H1 (cell line): Measurements from ENCODE around the gene C21orf58. TPM values are rescaled to one million over a fixed set of nuclear protein-coding genes. Genes with fewer than 3 reads are reported as not detected.

Source experiments
- CTCF ChIA-PET: fragments of 300-600 bp; sonication (Branson Sonifier 250); formaldehyde crosslinking; loops from one replicate; lab custom pipeline; 2021; ENCODE audit not compliant: partially characterized antibody; lab: Charles Lee
- POLR2A ChIA-PET: fragments of 300-600 bp; sonication (Branson Sonifier 250); formaldehyde crosslinking; loops from one replicate; lab custom pipeline; 2021; ENCODE audit warnings: inconsistent platforms; ENCODE audit not compliant: partially characterized antibody; lab: Charles Lee
- DNase-seq, 2 experiments: peaks; one replicate each; pipeline versions ENCODE4 v3.0.0 to v3.0.0-alpha.2; 2010 to 2022; ENCODE audit warnings: low spot score in 2 of 2, low read depth in 1 of 2, mixed read lengths in 1 of 2
- FAIRE-seq: peaks from 2 replicates; lab custom pipeline; 2011; peaks lifted over from hg19 to GRCh38; lab: Jason Lieb, UNC
- H2AFZ ChIP-seq: 2 replicates; pipeline ENCODE4 v1.8.1; 2012; ENCODE audit warnings: low read length, inconsistent platforms
- H2AK5ac ChIP-seq: 2 replicates; pipeline ENCODE4 v1.6.1; 2013; ENCODE audit warnings: low read depth, low read length
- H2BK120ac ChIP-seq: replicated peaks from 2 replicates; pipeline ENCODE3; 2013; ENCODE audit warnings: low read depth, low read length, inconsistent platforms
- H2BK12ac ChIP-seq: 2 replicates; pipeline ENCODE4 v1.6.1; 2013; ENCODE audit warnings: low read depth, low read length
- H2BK15ac ChIP-seq: 2 replicates; pipeline ENCODE4 v1.6.1; 2013; ENCODE audit warnings: low read length
- H2BK20ac ChIP-seq: 2 replicates; pipeline ENCODE4 v1.6.1; 2013; ENCODE audit warnings: low read length
- H2BK5ac ChIP-seq: 2 replicates; pipeline ENCODE4 v1.6.1; 2013; ENCODE audit warnings: low read depth, low read length
- H3K14ac ChIP-seq: 2 replicates; pipeline ENCODE4 v1.6.1; 2013; ENCODE audit warnings: inconsistent platforms; ENCODE audit not compliant: insufficient read length
- H3K18ac ChIP-seq: 2 replicates; pipeline ENCODE4 v1.6.1; 2013; ENCODE audit warnings: low read length; ENCODE audit errors: extremely low read depth
- H3K23ac ChIP-seq: 2 replicates; pipeline ENCODE4 v1.6.1; 2013; ENCODE audit warnings: inconsistent platforms; ENCODE audit not compliant: insufficient read length
- H3K23me2 ChIP-seq: 2 replicates; pipeline ENCODE4 v1.6.1; 2013; ENCODE audit warnings: low read depth, low read length
- H3K27ac ChIP-seq: 2 replicates; pipeline ENCODE4 v1.6.1; 2011; ENCODE audit warnings: low read depth, low read length, inconsistent platforms
- H3K27me3 ChIP-seq, 4 experiments: replicated peaks in 1 of 4; 1 replicate in 1 of 4; 2 replicates in 3 of 4; pipeline versions ENCODE4 v1.6.1 to v1.8.1; 2011 to 2013; ENCODE audit warnings: low read length in 3 of 4, mild to moderate bottlenecking in 3 of 4, inconsistent platforms in 2 of 4, mixed read lengths in 2 of 4, moderate library complexity in 1 of 4; ENCODE audit not compliant: control insufficient read depth in 3 of 4, insufficient read depth in 3 of 4; ENCODE audit errors: extremely low read depth in 1 of 4
- H3K36me3 ChIP-seq, 4 experiments: 2 replicates each; pipeline versions ENCODE4 v1.6.1 to v1.8.1; 2011 to 2013; ENCODE audit warnings: mild to moderate bottlenecking in 4 of 4, low read length in 3 of 4, moderate library complexity in 2 of 4, control low read depth in 1 of 4, inconsistent platforms in 1 of 4; ENCODE audit not compliant: insufficient read depth in 4 of 4, control insufficient read depth in 2 of 4
- H3K4ac ChIP-seq: replicated peaks from 2 replicates; pipeline ENCODE3; 2013; ENCODE audit warnings: low read length, low read depth, mixed read lengths, inconsistent platforms; ENCODE audit not compliant: insufficient read length
- H3K4me1 ChIP-seq, 4 experiments: replicated peaks in 1 of 4; 1 replicate in 1 of 4; 2 replicates in 3 of 4; pipeline versions ENCODE4 v1.6.1 to v1.8.1; 2011 to 2013; ENCODE audit warnings: low read length in 3 of 4, inconsistent platforms in 2 of 4, mixed read lengths in 1 of 4; ENCODE audit not compliant: insufficient read depth in 4 of 4, control insufficient read depth in 3 of 4
- H3K4me2 ChIP-seq, 2 experiments: 2 replicates each; pipeline versions ENCODE4 v1.6.1 to v1.8.1; 2011 to 2013; ENCODE audit warnings: low read depth in 2 of 2, low read length in 2 of 2, control low read depth in 1 of 2, inconsistent platforms in 1 of 2, mild to moderate bottlenecking in 1 of 2; ENCODE audit not compliant: insufficient read depth in 1 of 2
- H3K4me3 ChIP-seq, 4 experiments: fragments of 200-600, 300-600 bp in 1 of 4; sonication (generic), shearing (Covaris generic), sonication (Bioruptor Twin) in 1 of 4; 2 replicates each; pipeline versions ENCODE4 v1.5.1 to v1.8.1; 2011 to 2016; ENCODE audit warnings: low read length in 4 of 4, low read depth in 3 of 4, control low read depth in 2 of 4, inconsistent platforms in 2 of 4, mild to moderate bottlenecking in 2 of 4, mixed read lengths in 1 of 4, moderate library complexity in 1 of 4; ENCODE audit not compliant: insufficient read depth in 2 of 4; ENCODE audit errors: extremely low read depth in 1 of 4
- H3K56ac ChIP-seq: replicated peaks from 2 replicates; pipeline ENCODE3; 2013; ENCODE audit warnings: low read depth, mild to moderate bottlenecking, mixed read lengths, low read length, inconsistent platforms; ENCODE audit not compliant: insufficient read length
- H3K79me1 ChIP-seq: 2 replicates; pipeline ENCODE4 v1.6.1; 2013; ENCODE audit warnings: low read depth, low read length, control low read depth
- H3K79me2 ChIP-seq, 2 experiments: 2 replicates each; pipeline versions ENCODE4 v1.6.1 to v1.8.1; 2012 to 2013; ENCODE audit warnings: low read length in 2 of 2, mild to moderate bottlenecking in 2 of 2, inconsistent platforms in 1 of 2; ENCODE audit not compliant: insufficient read depth in 2 of 2, control insufficient read depth in 1 of 2
- H3K9ac ChIP-seq, 4 experiments: replicated peaks in 1 of 4; 1 replicate in 1 of 4; 2 replicates in 3 of 4; pipeline versions ENCODE4 v1.6.1 to v1.8.1; 2011 to 2013; ENCODE audit warnings: low read depth in 3 of 4, low read length in 3 of 4, control low read depth in 2 of 4, mild to moderate bottlenecking in 2 of 4, moderate library complexity in 2 of 4, inconsistent platforms in 1 of 4; ENCODE audit errors: extremely low read depth in 1 of 4
- H3K9me3 ChIP-seq, 2 experiments: 2 replicates each; pipeline versions ENCODE4 v1.6.1 to v1.8.1; 2012 to 2013; ENCODE audit warnings: mild to moderate bottlenecking in 2 of 2, moderate library complexity in 2 of 2, control low read depth in 1 of 2, inconsistent platforms in 1 of 2, low read depth in 1 of 2, low read length in 1 of 2, mixed read lengths in 1 of 2; ENCODE audit not compliant: insufficient read depth in 2 of 2
- H4K20me1 ChIP-seq, 2 experiments: replicated peaks in 1 of 2; 2 replicates each; pipeline versions ENCODE3 to v1.8.1; 2011 to 2013; ENCODE audit warnings: inconsistent platforms in 2 of 2, low read length in 2 of 2, mild to moderate bottlenecking in 1 of 2; ENCODE audit not compliant: insufficient read depth in 2 of 2, control insufficient read depth in 1 of 2
- H4K5ac ChIP-seq: 2 replicates; pipeline ENCODE4 v1.6.1; 2013; ENCODE audit warnings: low read length, low read depth, mixed read lengths, inconsistent platforms; ENCODE audit not compliant: insufficient read length
- H4K8ac ChIP-seq: 2 replicates; pipeline ENCODE4 v1.8.0; 2013; ENCODE audit warnings: mild to moderate bottlenecking, moderate library complexity, low read length, inconsistent platforms; ENCODE audit not compliant: insufficient read depth; ENCODE audit errors: extremely low read depth
- H4K91ac ChIP-seq: replicated peaks from 2 replicates; pipeline ENCODE3; 2013; ENCODE audit warnings: low read length, mixed read lengths, inconsistent platforms; ENCODE audit not compliant: insufficient read length
- CHD1 ChIP-seq: IDR thresholded peaks from 2 replicates; pipeline ENCODE4 v1.6.1; 2012; ENCODE audit warnings: low read depth, low read length, improper control_type of control experiment
- CTCF ChIP-seq, 3 experiments: IDR thresholded peaks; 1 replicate in 2 of 3; 2 replicates in 1 of 3; pipeline versions ENCODE4 v1.5.1 to v1.6.1; 2011; ENCODE audit warnings: low read length in 3 of 3, mild to moderate bottlenecking in 3 of 3, inconsistent platforms in 2 of 3, low read depth in 1 of 3, moderate library complexity in 1 of 3; ENCODE audit not compliant: insufficient read depth in 1 of 3; ENCODE audit errors: control extremely low read depth in 1 of 3
- HDAC2 ChIP-seq, 2 experiments: fragments of 300-600 bp in 1 of 2; sonication (generic) in 1 of 2; IDR thresholded peaks; 2 replicates each; pipeline ENCODE4 v1.6.1; 2011 to 2012; ENCODE audit warnings: low read depth in 2 of 2, low read length in 2 of 2, mild to moderate bottlenecking in 2 of 2, moderate library complexity in 2 of 2, borderline replicate concordance in 1 of 2, inconsistent platforms in 1 of 2
- JUN ChIP-seq: IDR thresholded peaks from 2 replicates; pipeline ENCODE4 v1.6.1; 2011; ENCODE audit warnings: low read depth, mild to moderate bottlenecking, improper control_type of control experiment, low read length
- KDM5A ChIP-seq: fragments of 200-600 bp; IDR thresholded peaks from 2 replicates; pipeline ENCODE4 v1.7.1; 2012; ENCODE audit warnings: mild to moderate bottlenecking, low read length, inconsistent platforms, mixed read lengths
- POLR2A ChIP-seq, 2 experiments: IDR thresholded peaks; 1 replicate in 1 of 2; 2 replicates in 1 of 2; pipeline ENCODE4 v1.6.1; 2011; ENCODE audit warnings: low read depth in 2 of 2, low read length in 2 of 2, mild to moderate bottlenecking in 2 of 2; ENCODE audit errors: control extremely low read depth in 1 of 2
- RAD21 ChIP-seq, 2 experiments: IDR thresholded peaks in 1 of 2; conservative IDR thresholded peaks in 1 of 2; 2 replicates each; pipeline ENCODE4 v1.6.1; 2011; ENCODE audit warnings: low read depth in 2 of 2, low read length in 2 of 2, improper control_type of control experiment in 1 of 2, inconsistent platforms in 1 of 2, mild to moderate bottlenecking in 1 of 2, moderate library complexity in 1 of 2
- WGBS, 2 experiments: shearing (Covaris generic) in 1 of 2; methylation state at CpG; one replicate each; pipeline versions ENCODE4 v1.1.6 to v1.1.7; 2013 to 2015; ENCODE audit warnings: low lambda C conversion rate in 2 of 2, mixed read lengths in 2 of 2, inconsistent platforms in 1 of 2, low coverage in 1 of 2, missing lambda C conversion rate in 1 of 2; ENCODE audit not compliant: insufficient replicate concordance in 2 of 2, insufficient coverage in 1 of 2, insufficient read length in 1 of 2; ENCODE audit errors: extremely low coverage in 1 of 2, missing lambda C conversion rate in 1 of 2; 5-methylcytosine and 5-hydroxymethylcytosine counted together
- polyA plus RNA-seq, 7 experiments: library from polyadenylated mRNA; depleted of rRNA in 3 of 7; stranded (reverse) in 5 of 7; unstranded in 2 of 7; fragments of >200 nt in 5 of 7; fragments of 200-250 nt in 2 of 7; gene quantifications; 1 replicate in 5 of 7; 2 replicates in 1 of 7; 4 replicates in 1 of 7; pipeline versions ENCODE4 v1.2.1 to v1.2.3, GENCODE V29; 2011 to 2013; ENCODE audit warnings: missing spikeins in 2 of 7, mixed read lengths in 2 of 7
- total RNA-seq: library from RNA; stranded (reverse); fragmentation: NEBNext Ultra II Directional; extraction: Animal tissue kit (Norgen Biotek cat#: 25700); gene quantifications from 2 replicates; pipeline ENCODE4 v1.2.1, GENCODE V29; 2021

Gene C21orf58
- total and polyA plus RNA-seq, 2 of the 8 experiments (the other 6 are each of a cell fraction or from before 2014, with no cell fraction given): 13.8 to 26.1 TPM

- no peak overlapping the region for H3K23ac ChIP-seq
- DNase-seq (no peak), FAIRE-seq (no peak)
- WGBS, 2 experiments: 87% methylated on average over 26 of the region's 26 CpGs; no CpG with 5 or more reads in 1 of the 2 experiments
- TF ChIP-seq POLR2A (IDR thresholded peaks at IDR 0.05; ENCODE audit: control extremely low read depth in 1 of 2, low read depth in 2 of 2, low read length in 2 of 2) (no peak), RAD21 (IDR thresholded peaks at IDR 0.05 in 1 of 2, conservative IDR thresholded peaks at IDR 0.05 in 1 of 2; ENCODE audit: low read depth in 2 of 2, low read length in 2 of 2) (no peak), CTCF (IDR thresholded peaks at IDR 0.05; ENCODE audit: control extremely low read depth in 1 of 3, insufficient read depth in 1 of 3, low read depth in 1 of 3, low read length in 3 of 3) (no peak), JUN (no peak), HDAC2 (IDR thresholded peaks at IDR 0.05; ENCODE audit: borderline replicate concordance in 1 of 2, low read depth in 2 of 2, low read length in 2 of 2) (no peak), CHD1 (no peak), KDM5A (no peak)
- H2BK120ac ChIP-seq: no peak overlapping the region
- H3K18ac ChIP-seq: no peak overlapping the region
- H3K56ac ChIP-seq: no peak overlapping the region
- no peak overlapping the region for H3K14ac ChIP-seq
- peaks cover 18 to 55% (median 47%) of the 10 kb centered on the region in 4 experiments for H3K36me3 ChIP-seq
- H2AFZ ChIP-seq: no peak overlapping the region
- no peaks in the 10 kb centered on the region for H3K4me1 ChIP-seq
- H3K9ac ChIP-seq: no peak overlapping the region
- no peak overlapping the region for H3K4me3 ChIP-seq
- no peaks in the 10 kb centered on the region for H3K23me2 ChIP-seq
- no peaks in the 10 kb centered on the region for H3K79me2 ChIP-seq
- H3K4ac ChIP-seq: no peak overlapping the region
- no peak overlapping the region for H4K91ac ChIP-seq
- ChIA-PET POLR2A (interaction anchor here (0.6 to 1.8 kb wide), 9 partner anchors 9 to 153 kb away, joined by 3 to 6 read pairs (median 3); partner anchors contain the start of genes MCM3AP and YBEY), CTCF (interaction anchor here (0.5 to 2.4 kb wide), 4 partner anchors 9 to 60 kb away, joined by 3 to 9 read pairs (median 4); partner anchors contain the start of gene MCM3AP)
- H2BK12ac ChIP-seq: no peak overlapping the region
- H3K9me3 ChIP-seq: no peaks in the 10 kb centered on the region
- H3K27ac ChIP-seq: peak overlapping the region; percentile 40
- H3K4me2 ChIP-seq: no peak overlapping the region
- no peaks in the 10 kb centered on the region for H3K27me3 ChIP-seq
- peaks cover 8 to 20% of the 10 kb centered on the region in 2 experiments for H4K20me1 ChIP-seq
- H2BK15ac ChIP-seq: no peak overlapping the region
- H2BK5ac ChIP-seq: no peak overlapping the region
- H3K79me1 ChIP-seq: peaks cover 4% of the 10 kb centered on the region; the same call in 1 of the 2 replicates
- no peak overlapping the region for H4K5ac ChIP-seq
- H2BK20ac ChIP-seq: no peak overlapping the region
- H4K8ac ChIP-seq: peak overlapping the region; percentile 51
- H2AK5ac ChIP-seq: no peak overlapping the region
These were observed 57.7 kb downstream of the C21orf58 start for GRCh38 chr21:46265736-46266525.
